Hepatocyte (in vitro differentiated cells): Measurements from ENCODE around the gene PPIF.

ENCODE experiments used
- EZH2 ChIP-seq: fragments of 200-600 bp; sonication (generic); IDR thresholded peaks from 2 replicates; pipeline ENCODE4 v1.6.1; 2016; ENCODE audit warnings: antibody characterized with exemption, mild to moderate bottlenecking, borderline replicate concordance
- EZH2phosphoT487 ChIP-seq: fragments of 200-600 bp; sonication (generic); IDR thresholded peaks from one replicate; pipeline ENCODE4 v1.6.1; 2018; ENCODE audit warnings: antibody characterized with exemption, mild to moderate bottlenecking, low read depth, moderate library complexity; ENCODE audit not compliant: unreplicated experiment, severe bottlenecking
- TF ChIP-seq, protein P1 (sequence below): fragments of 200-600 bp; sonication (generic); IDR thresholded peaks from 2 replicates; pipeline ENCODE4 v1.5.1; 2016; ENCODE audit warnings: antibody characterized with exemption, mild to moderate bottlenecking; ENCODE audit not compliant: poor library complexity

DNA sequence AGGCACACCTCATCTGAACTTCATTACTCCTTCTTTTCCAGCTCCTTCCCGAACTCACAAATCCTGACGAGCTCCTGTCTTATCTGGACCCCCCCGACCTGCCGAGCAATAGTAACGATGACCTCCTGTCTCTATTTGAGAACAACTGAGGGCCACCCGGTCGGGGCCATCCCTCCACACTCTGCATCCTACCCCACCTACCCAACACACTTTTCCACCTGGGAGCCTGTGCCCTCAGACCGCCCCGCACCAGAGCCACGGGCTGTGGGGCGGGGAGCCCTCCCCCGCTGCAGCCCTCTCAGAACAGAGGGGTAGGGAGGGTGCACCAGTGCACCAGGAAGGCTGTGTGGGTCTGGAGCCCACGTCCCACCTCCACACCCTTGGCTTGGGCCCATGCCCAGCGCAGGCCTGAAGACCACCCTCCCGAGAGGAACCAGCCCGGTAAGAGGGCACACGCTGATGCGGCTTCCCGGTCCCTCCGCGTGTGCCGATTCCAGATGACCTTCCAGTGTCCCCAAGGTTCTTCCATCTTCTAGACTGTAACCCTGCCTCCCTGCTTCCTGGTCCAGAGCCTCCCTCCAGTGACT is 34.6 kb upstream of the PPIF start:
- TF ChIP-seq, protein P1, sequence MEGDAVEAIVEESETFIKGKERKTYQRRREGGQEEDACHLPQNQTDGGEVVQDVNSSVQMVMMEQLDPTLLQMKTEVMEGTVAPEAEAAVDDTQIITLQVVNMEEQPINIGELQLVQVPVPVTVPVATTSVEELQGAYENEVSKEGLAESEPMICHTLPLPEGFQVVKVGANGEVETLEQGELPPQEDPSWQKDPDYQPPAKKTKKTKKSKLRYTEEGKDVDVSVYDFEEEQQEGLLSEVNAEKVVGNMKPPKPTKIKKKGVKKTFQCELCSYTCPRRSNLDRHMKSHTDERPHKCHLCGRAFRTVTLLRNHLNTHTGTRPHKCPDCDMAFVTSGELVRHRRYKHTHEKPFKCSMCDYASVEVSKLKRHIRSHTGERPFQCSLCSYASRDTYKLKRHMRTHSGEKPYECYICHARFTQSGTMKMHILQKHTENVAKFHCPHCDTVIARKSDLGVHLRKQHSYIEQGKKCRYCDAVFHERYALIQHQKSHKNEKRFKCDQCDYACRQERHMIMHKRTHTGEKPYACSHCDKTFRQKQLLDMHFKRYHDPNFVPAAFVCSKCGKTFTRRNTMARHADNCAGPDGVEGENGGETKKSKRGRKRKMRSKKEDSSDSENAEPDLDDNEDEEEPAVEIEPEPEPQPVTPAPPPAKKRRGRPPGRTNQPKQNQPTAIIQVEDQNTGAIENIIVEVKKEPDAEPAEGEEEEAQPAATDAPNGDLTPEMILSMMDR: no peak
- no peak for TF ChIP-seq EZH2
- no peak for TF ChIP-seq EZH2phosphoT487
